BE2C (cell line): Measurements from ENCODE around the gene CPLANE1.

Experiments used
- DNase-seq: peaks from one replicate; pipeline ENCODE4 v3.0.0-alpha.2; 2020
- H3K27me3 ChIP-seq: fragments of 250-450 bp; sonication (Bioruptor Pico); 2 replicates; pipeline ENCODE4 v1.5.1; 2020; ENCODE audit warnings: mild to moderate bottlenecking
- H3K36me3 ChIP-seq: fragments of 250-450 bp; sonication (Bioruptor Pico); 2 replicates; pipeline ENCODE4 v1.5.1; 2020; ENCODE audit warnings: mild to moderate bottlenecking
- H3K4me1 ChIP-seq: fragments of 250-450 bp; sonication (Bioruptor Pico); 2 replicates; pipeline ENCODE4 v1.5.1; 2020
- H3K4me3 ChIP-seq: 2 replicates; pipeline ENCODE4 v1.5.1; 2011; ENCODE audit warnings: low read depth, low read length
- H3K9me3 ChIP-seq: fragments of 250-450 bp; sonication (Bioruptor Pico); 2 replicates; pipeline ENCODE4 v1.5.1; 2020
- CTCF ChIP-seq: IDR thresholded peaks from 2 replicates; pipeline ENCODE4 v1.5.1; 2012; ENCODE audit warnings: mild to moderate bottlenecking, low read depth, low read length

CPLANE1 gene

GRCh38 chr5:37182667-37183066, 66.5 kb downstream of the CPLANE1 start:
- no peak for DNase-seq
- no peaks in the 10 kb centered on the region for H3K9me3 ChIP-seq
- no peak for TF ChIP-seq CTCF
- no peak overlapping the region for H3K4me3 ChIP-seq
- no peaks in the 10 kb centered on the region for H3K27me3 ChIP-seq
- no peaks in the 10 kb centered on the region for H3K4me1 ChIP-seq
- H3K36me3 ChIP-seq: no peaks in the 10 kb centered on the region; the same call in 1 of the 2 replicates

GRCh38 chr5:37174928-37175327, 74.2 kb downstream of the CPLANE1 start:
- Histone ChIP-seq H3K4me1 (no peaks in the 10 kb centered on the region), H3K4me3 (no peak overlapping the region), H3K36me3 (peaks cover 14% of the 10 kb centered on the region), H3K27me3 (no peaks in the 10 kb centered on the region), H3K9me3 (no peaks in the 10 kb centered on the region)
- TF ChIP-seq CTCF: no peak
- DNase-seq: no peak

- no peak for DNase-seq
- no peaks in the 10 kb centered on the region for H3K27me3 ChIP-seq
- no peak for TF ChIP-seq CTCF
- no peak overlapping the region for H3K4me3 ChIP-seq
- peaks cover 18% of the 10 kb centered on the region for H3K36me3 ChIP-seq
- H3K9me3 ChIP-seq: no peaks in the 10 kb centered on the region
- no peaks in the 10 kb centered on the region for H3K4me1 ChIP-seq
Observed at GRCh38 chr5:37172957-37173356, 76.2 kb downstream of the CPLANE1 start.

- Histone ChIP-seq H3K9me3 (no peaks in the 10 kb centered on the region), H3K36me3 (peaks cover 12% of the 10 kb centered on the region), H3K4me3 (no peak overlapping the region), H3K4me1 (no peaks in the 10 kb centered on the region), H3K27me3 (no peaks in the 10 kb centered on the region)
- no peak for TF ChIP-seq CTCF
- no peak for DNase-seq
Observed at GRCh38 chr5:37170856-37171255, 78.3 kb downstream of the CPLANE1 start.

- H3K36me3 ChIP-seq: 0 out of 2 replicates have a peak, but pooled peaks cover 4% of the 10 kb centered on the region
- TF ChIP-seq CTCF: no peak
Observed at GRCh38 chr5:37166197-37166596, 83.0 kb downstream of the CPLANE1 start.

GRCh38 chr5:37165761-37166160, 83.4 kb downstream of the CPLANE1 start:
- H3K36me3 ChIP-seq: 0 out of 2 replicates have a peak, but pooled peaks cover 4% of the 10 kb centered on the region
- TF ChIP-seq CTCF: no peak
- H3K27me3 ChIP-seq: no peaks in the 10 kb centered on the region
- no peaks in the 10 kb centered on the region for H3K9me3 ChIP-seq
- no peak overlapping the region for H3K4me3 ChIP-seq
- DNase-seq: no peak
- no peaks in the 10 kb centered on the region for H3K4me1 ChIP-seq

More at GRCh38 chr5:37166197-37166596, 83.0 kb downstream of the CPLANE1 start:
- DNase-seq: no peak
- no peaks in the 10 kb centered on the region for H3K9me3 ChIP-seq
- no peaks in the 10 kb centered on the region for H3K4me1 ChIP-seq
- no peaks in the 10 kb centered on the region for H3K27me3 ChIP-seq
- H3K4me3 ChIP-seq: no peak overlapping the region
